Measurements from ENCODE around the gene PTTG1IP.

PTTG1IP gene, protein sequence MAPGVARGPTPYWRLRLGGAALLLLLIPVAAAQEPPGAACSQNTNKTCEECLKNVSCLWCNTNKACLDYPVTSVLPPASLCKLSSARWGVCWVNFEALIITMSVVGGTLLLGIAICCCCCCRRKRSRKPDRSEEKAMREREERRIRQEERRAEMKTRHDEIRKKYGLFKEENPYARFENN

DNA sequence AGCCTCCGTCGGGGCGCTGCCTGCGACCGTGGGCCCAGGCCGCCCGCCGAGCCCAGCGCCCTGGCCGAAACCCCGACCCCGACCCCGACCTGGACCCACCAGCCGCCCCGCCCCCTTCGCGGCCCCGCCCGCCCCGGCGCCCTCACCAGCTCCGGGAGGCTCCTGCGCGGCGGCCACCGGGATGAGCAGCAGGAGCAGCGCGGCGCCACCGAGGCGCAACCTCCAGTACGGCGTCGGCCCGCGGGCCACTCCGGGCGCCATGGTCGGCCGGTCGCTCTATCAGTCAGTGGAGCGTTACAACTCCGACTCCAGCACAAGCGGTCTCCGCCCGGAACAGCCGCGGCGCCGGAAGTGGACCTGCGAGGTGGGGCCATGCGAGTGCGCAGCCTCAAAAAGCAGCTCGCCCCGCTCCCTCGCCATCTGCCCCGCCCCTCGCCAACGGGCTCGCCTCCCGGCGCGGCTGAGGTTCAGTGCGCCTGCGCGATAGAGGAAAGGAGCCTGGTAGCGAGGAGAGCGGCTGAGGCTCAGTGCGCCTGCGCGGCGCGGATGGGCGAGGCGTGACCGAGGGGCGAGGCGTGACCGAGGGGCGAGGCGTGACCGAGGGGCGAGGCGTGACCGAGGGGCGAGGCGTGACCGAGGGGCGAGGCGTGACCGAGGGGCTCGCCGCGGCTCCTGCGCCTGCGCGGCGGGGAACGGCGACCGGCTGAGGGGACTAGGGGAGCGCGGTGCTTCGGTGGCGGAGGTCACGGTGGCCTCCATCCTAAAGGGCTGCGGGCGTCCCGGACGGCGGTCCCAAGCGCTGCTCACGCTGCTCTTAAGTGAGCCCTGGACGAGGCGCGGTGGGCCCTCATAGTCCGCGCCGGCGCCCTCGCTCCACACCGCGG is at the start of gene PTTG1IP:
Gene PTTG1IP, minus strand, starts transcription at position 335 of the 884 bp plus-strand sequence. Its CDS starts 74 bp downstream, at position 261.
- DNase-seq (ENCODE audit: extremely low spot score), result peak; percentile 100
- CTCF ChIA-PET, result interaction anchor here (0.9 to 2.6 kb wide), 11 partner anchors 13 to 263 kb away, joined by 3 to 9 read pairs (median 4); no protein-coding TSS in a partner anchor
- POLR2A ChIA-PET, result interaction anchor here (0.6 kb wide), 1 partner anchor 74 kb away, joined by 4 read pairs; no protein-coding TSS in a partner anchor
- TF ChIP-seq, protein P1, sequence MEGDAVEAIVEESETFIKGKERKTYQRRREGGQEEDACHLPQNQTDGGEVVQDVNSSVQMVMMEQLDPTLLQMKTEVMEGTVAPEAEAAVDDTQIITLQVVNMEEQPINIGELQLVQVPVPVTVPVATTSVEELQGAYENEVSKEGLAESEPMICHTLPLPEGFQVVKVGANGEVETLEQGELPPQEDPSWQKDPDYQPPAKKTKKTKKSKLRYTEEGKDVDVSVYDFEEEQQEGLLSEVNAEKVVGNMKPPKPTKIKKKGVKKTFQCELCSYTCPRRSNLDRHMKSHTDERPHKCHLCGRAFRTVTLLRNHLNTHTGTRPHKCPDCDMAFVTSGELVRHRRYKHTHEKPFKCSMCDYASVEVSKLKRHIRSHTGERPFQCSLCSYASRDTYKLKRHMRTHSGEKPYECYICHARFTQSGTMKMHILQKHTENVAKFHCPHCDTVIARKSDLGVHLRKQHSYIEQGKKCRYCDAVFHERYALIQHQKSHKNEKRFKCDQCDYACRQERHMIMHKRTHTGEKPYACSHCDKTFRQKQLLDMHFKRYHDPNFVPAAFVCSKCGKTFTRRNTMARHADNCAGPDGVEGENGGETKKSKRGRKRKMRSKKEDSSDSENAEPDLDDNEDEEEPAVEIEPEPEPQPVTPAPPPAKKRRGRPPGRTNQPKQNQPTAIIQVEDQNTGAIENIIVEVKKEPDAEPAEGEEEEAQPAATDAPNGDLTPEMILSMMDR (IDR thresholded peaks at IDR 0.05; ENCODE audit: control extremely low read depth, extremely low read depth, low read depth, missing control alignments), result no peak

DNA sequence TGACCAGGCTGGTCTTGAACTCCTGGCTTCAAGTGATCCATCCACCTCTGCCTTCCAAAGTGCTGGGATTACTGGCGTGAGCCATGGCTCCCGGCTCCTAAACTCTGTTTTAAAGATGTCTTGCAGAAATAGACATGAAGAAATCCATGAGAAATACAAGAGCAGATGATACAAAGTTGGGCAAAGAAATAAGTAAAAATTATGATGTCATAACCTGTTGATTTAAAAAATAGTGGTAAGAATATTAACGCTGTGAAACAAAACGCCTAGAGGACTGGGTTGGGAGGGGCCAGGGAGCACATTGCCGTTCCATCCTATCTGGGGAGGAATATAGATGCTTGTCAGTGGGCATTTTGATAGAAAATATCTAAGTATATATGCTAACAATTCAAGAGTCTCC is 48.4 kb upstream of the PTTG1IP start:
- TF ChIP-seq, protein P1 (IDR thresholded peaks at IDR 0.05; ENCODE audit: control extremely low read depth, extremely low read depth, low read depth, missing control alignments), result no peak
- ChIA-PET CTCF (interaction anchor here (1.2 to 1.5 kb wide), 2 partner anchors 10 to 40 kb away, joined by 3 read pairs; no protein-coding TSS in a partner anchor), POLR2A (no interaction called here)
- DNase-seq (ENCODE audit: extremely low spot score), result no peak

DNA sequence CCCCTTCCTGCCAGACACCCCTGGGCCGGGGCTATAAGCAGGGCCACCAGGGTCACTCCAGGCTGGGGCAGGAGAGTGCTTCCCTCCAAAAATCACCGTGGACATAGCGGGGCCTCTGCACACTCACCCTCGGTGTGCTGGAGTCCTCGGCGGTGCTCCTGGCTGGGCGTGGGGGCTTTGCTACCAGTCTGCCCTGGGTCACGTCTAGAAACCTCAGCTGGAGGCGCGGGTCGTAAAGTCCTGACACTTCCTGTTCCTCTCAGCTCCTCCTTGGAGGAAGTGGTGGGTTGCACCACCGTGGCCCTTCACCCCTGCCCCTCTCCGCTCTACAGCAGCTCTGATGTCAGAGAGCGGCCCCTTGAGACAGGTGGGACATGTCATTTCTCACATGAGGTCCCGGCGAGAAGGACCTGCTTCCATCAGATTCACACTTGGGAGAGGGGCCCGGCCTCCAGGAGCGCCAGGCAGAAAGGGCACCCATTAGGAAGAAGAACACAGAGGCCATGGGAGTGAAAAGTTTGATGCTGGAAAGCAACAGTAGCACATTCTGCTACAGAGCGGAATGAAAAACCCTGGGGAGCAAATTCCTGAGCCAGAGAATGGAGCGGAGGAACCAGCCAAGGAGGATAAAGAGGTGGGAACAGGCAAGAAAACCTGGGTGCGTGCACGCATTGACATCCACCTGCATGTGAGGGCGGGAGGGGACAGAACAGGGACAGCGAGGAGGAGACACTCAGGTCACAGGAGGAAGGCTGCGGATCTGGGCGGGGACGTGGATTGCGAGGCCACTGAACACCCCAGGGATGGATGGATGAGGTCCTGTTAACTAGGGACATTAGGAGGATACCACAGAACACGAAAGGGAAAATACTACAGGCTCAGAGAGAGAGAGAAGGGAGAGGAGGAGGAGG is 47.5 kb upstream of the PTTG1IP start, which contains the start of gene ITGB2:
Gene ITGB2, minus strand, starts transcription at position 206 of the 911 bp plus-strand sequence. CDS start 10,117 bp downstream, outside the sequence.
- CTCF ChIA-PET, result interaction anchor here (0.7 to 1.9 kb wide), 4 partner anchors 10 to 44 kb away, joined by 3 to 6 read pairs (median 3); no protein-coding TSS in a partner anchor

DNA sequence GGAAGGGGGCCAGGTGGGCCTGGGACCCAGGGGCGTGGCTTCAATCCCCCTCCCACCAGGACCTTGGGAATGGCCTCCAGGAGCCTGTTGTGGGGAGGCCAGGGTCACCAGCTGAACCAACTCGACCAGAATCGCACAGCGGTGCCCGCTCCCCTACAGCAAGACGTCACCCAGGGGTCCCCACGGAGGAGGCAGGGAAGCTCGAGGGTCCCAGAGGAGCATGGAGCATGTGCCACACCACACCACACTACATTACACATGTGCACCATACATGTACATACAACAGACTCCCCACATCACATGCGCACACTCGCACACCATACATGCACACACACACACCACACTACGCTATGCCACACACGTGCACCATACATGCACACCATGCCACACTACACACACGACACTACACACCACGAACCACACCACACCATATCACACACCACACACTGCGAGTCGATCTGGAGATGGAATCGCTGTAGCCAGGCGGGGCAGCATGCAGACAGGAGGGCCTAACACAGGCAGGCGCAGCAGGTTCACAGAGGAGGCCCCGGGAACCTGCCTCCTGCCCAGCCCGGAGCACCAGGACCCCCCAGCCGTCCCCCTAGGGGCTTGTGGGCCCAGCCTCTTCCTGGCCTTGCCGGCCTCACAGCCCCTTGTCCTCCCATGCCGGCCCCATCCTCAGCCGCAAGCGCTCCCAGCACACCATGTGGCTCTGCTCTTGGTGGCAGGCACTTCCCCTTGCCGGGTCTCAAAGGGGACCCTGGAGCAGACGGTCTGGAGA is 46.6 kb upstream of the PTTG1IP start:
- POLR2A ChIA-PET, result no interaction called here

More for the DNA sequence above, 47.5 kb upstream of the PTTG1IP start, which contains the start of gene ITGB2:
- DNase-seq (ENCODE audit: extremely low spot score), result peak; percentile 73
- TF ChIP-seq, protein P1 (IDR thresholded peaks at IDR 0.05; ENCODE audit: control extremely low read depth, extremely low read depth, low read depth, missing control alignments), result no peak
- POLR2A ChIA-PET, result interaction anchor here (0.6 kb wide), 1 partner anchor 10 kb away, joined by 4 read pairs; no protein-coding TSS in a partner anchor

More for the DNA sequence above, 46.6 kb upstream of the PTTG1IP start:
- TF ChIP-seq, protein P1 (IDR thresholded peaks at IDR 0.05; ENCODE audit: control extremely low read depth, extremely low read depth, low read depth, missing control alignments), result no peak
- no peak for DNase-seq (ENCODE audit: extremely low spot score)
- CTCF ChIA-PET, result interaction anchor here (0.7 to 1.9 kb wide), 8 partner anchors 9 to 119 kb away, joined by 3 to 7 read pairs (median 4); partner anchors contain the start of gene UBE2G2
